Ishikawa (cell line): Measurements from ENCODE around the gene MAP3K4.

ENCODE experiments used
- CEBPB ChIP-seq: IDR thresholded peaks from 2 replicates; pipeline ENCODE4 v1.6.1; 2012
- FOXM1 ChIP-seq: IDR thresholded peaks from 2 replicates; pipeline ENCODE4 v1.6.1; 2012; ENCODE audit warnings: low read depth, borderline replicate concordance
- NFIC ChIP-seq: IDR thresholded peaks from 2 replicates; pipeline ENCODE4 v1.6.1; 2012
- TAF1 ChIP-seq: IDR thresholded peaks from 2 replicates; pipeline ENCODE4 v1.6.1; 2012; ENCODE audit warnings: low read depth, mild to moderate bottlenecking
- TCF12 ChIP-seq: IDR thresholded peaks from 2 replicates; pipeline ENCODE4 v1.6.1; 2012; ENCODE audit warnings: low read depth
- TF ChIP-seq, protein P1 (sequence below): IDR thresholded peaks from 2 replicates; pipeline ENCODE4 v1.6.1; 2012; ENCODE audit warnings: low read depth, mild to moderate bottlenecking
- TF ChIP-seq, protein P2 (sequence below): IDR thresholded peaks from 2 replicates; pipeline ENCODE4 v1.6.1; 2012

DNA sequence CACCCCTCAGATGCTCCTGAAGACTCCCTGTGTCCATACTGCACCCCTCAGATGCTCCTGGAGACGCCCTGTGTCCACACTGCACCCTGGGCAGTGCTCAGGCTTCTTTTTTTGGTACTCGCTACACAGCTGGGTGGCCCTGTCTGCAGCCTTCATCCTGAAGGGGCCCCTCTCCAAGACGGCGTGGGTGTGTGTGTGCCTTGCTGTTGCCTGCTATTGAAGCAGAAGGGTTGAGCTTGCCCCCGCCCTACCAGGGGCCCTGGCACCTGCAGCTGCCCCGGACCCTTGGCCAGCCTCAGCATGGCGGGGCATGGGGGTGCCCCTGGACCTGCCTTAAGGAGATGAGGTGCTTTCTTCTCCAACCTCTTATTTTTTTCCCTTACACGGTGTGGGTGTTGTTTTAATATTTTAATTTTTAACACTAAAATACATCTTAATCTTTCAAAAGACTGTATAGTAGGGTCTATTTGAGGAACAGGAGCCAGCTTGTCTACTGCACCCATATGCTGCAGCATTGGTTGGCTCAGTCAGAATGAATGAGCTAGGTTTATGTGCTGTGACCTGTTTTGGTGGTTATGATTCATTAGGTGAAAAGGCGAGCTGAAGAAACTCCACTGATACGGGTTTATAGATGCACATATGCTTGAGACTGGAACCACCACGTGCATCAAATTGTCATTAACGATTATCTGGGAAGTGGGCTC is 146.4 kb downstream of the MAP3K4 start:
- TF ChIP-seq TAF1 (no peak), CEBPB (no peak), FOXM1 (no peak), NFIC (no peak), TCF12 (no peak)
- TF ChIP-seq, protein P1, sequence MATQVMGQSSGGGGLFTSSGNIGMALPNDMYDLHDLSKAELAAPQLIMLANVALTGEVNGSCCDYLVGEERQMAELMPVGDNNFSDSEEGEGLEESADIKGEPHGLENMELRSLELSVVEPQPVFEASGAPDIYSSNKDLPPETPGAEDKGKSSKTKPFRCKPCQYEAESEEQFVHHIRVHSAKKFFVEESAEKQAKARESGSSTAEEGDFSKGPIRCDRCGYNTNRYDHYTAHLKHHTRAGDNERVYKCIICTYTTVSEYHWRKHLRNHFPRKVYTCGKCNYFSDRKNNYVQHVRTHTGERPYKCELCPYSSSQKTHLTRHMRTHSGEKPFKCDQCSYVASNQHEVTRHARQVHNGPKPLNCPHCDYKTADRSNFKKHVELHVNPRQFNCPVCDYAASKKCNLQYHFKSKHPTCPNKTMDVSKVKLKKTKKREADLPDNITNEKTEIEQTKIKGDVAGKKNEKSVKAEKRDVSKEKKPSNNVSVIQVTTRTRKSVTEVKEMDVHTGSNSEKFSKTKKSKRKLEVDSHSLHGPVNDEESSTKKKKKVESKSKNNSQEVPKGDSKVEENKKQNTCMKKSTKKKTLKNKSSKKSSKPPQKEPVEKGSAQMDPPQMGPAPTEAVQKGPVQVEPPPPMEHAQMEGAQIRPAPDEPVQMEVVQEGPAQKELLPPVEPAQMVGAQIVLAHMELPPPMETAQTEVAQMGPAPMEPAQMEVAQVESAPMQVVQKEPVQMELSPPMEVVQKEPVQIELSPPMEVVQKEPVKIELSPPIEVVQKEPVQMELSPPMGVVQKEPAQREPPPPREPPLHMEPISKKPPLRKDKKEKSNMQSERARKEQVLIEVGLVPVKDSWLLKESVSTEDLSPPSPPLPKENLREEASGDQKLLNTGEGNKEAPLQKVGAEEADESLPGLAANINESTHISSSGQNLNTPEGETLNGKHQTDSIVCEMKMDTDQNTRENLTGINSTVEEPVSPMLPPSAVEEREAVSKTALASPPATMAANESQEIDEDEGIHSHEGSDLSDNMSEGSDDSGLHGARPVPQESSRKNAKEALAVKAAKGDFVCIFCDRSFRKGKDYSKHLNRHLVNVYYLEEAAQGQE = no peak
- TF ChIP-seq, protein P2, sequence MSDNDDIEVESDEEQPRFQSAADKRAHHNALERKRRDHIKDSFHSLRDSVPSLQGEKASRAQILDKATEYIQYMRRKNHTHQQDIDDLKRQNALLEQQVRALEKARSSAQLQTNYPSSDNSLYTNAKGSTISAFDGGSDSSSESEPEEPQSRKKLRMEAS = no peak
